ENCODE results near the gene SUCLG2.

The SUCLG2 gene

DNA sequence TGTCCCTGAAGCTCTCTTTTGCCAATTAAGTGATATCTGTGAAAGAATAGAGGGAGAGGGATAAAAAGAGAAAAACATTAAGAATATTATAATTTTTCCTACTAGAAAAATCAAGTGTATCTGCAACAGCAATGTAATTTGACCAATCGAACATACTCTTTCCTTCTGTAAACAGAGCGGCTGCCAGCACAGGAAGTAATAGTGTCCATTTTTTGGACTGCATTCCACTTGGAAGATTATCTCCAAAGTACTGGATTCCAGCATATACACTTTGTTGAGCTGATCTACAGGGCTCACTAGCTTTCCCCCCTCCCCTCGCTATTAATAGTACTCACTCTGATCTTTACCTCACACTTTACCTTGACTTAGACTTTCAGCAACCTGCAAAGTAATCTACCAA is 90.4 kb downstream of the SUCLG2 start:
- TF ChIP-seq, protein P1, sequence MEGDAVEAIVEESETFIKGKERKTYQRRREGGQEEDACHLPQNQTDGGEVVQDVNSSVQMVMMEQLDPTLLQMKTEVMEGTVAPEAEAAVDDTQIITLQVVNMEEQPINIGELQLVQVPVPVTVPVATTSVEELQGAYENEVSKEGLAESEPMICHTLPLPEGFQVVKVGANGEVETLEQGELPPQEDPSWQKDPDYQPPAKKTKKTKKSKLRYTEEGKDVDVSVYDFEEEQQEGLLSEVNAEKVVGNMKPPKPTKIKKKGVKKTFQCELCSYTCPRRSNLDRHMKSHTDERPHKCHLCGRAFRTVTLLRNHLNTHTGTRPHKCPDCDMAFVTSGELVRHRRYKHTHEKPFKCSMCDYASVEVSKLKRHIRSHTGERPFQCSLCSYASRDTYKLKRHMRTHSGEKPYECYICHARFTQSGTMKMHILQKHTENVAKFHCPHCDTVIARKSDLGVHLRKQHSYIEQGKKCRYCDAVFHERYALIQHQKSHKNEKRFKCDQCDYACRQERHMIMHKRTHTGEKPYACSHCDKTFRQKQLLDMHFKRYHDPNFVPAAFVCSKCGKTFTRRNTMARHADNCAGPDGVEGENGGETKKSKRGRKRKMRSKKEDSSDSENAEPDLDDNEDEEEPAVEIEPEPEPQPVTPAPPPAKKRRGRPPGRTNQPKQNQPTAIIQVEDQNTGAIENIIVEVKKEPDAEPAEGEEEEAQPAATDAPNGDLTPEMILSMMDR (IDR thresholded peaks at IDR 0.05; ENCODE audit: low read depth, low read length) = no peak
- DNase-seq = no peak
- Histone ChIP-seq H3K27ac (no peak overlapping the region), H3K36me3 (no peaks in the 10 kb centered on the region), H3K9me3 (ENCODE audit: severe bottlenecking) (no peaks in the 10 kb centered on the region), H3K4me3 (ENCODE audit: low read depth, low read length) (no peak overlapping the region), H3K27me3 (ENCODE audit: insufficient read depth, low read depth, severe bottlenecking) (no peaks in the 10 kb centered on the region)

DNA sequence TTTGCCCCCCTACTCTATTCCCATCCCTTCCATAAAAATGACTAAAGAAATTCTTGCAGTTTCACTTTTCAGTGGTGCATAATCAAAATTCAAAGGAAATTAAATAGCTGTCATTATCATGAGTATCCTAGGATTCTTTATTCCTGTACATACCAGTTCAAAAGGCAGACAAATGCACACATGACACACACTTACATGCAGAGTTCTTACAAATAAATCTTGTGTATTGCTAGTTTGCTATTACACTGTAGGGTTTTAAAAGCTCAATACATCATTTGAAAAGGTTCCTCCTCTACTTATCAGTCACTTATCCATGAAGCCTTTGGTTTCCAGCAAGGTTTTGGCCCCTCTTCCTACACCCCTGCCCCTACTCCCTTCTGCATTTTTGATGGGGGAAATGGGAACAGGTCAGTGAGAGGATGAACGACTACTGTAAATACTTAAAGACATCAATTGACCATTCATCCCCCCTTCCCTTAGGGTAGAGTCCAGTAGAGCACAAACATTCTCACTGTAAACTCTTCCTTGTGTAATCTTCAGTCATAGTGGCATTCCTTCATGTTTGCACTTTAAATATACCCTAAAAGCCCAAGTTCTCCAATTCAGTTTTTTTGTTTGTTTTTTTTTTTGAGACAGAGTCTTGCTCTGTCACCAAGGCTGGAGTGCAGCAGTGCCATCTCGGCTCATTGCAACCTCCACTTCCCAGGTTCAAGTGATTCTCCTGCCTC is 92.6 kb downstream of the SUCLG2 start:
- TF ChIP-seq, protein P1 (IDR thresholded peaks at IDR 0.05; ENCODE audit: low read depth, low read length) = no peak
- Histone ChIP-seq H3K4me3 (ENCODE audit: low read depth, low read length) (no peak overlapping the region), H3K27ac (no peak overlapping the region), H3K27me3 (ENCODE audit: insufficient read depth, low read depth, severe bottlenecking) (no peaks in the 10 kb centered on the region), H3K36me3 (no peaks in the 10 kb centered on the region), H3K9me3 (ENCODE audit: severe bottlenecking) (no peaks in the 10 kb centered on the region)
- no peak for DNase-seq

DNA sequence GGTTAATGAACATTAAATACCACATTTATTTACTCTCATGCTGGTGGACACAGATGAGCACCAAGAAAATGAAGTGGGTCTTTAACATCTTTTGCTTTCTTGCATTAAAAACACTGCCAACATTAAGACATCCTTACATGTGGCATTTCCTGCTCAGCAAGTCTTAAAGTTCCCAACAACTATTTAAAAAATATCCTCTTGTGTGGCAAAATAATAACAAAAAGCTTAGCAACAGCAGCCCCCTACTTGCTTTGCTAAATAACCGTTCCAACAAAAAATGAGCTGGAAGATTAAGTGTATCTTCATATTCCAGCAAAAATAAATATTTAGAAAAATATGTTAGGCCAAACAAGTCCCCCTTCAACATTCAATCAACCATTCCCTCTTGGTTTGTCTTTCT is 93.1 kb downstream of the SUCLG2 start:
- DNase-seq = no peak
- Histone ChIP-seq H3K27me3 (ENCODE audit: insufficient read depth, low read depth, severe bottlenecking) (no peaks in the 10 kb centered on the region), H3K4me3 (ENCODE audit: low read depth, low read length) (no peak overlapping the region), H3K27ac (no peak overlapping the region), H3K36me3 (no peaks in the 10 kb centered on the region), H3K9me3 (ENCODE audit: severe bottlenecking) (no peaks in the 10 kb centered on the region)
- TF ChIP-seq, protein P1 (IDR thresholded peaks at IDR 0.05; ENCODE audit: low read depth, low read length) = no peak

DNA sequence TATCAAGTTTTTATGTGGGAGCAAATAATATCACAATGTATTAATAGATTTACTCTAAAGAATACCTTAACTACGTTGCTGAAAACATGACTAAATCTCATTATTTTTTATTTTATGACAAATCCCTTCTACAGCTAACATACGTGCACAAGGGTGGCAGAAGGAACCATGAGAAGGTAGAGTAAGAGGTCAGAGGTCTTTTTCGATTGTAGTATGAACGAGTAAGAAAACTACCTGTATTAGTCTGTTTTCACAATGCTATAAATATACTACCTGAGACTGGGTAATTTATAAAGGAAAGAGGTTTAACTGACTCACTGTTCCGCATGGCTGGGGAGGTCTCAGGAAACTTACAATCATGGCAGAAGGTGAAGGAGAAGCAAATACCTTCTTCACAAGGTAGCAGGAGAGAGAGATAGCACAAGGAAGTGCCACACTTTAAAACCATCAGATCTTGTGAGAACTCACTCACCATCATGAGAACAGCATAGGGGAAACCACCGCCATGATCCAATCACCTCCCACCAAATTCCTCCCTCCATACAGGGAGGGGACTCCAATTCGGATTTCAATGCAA is 95.3 kb downstream of the SUCLG2 start:
- no peak overlapping the region for H3K4me3 ChIP-seq (ENCODE audit: low read depth, low read length)
- TF ChIP-seq, protein P1 (IDR thresholded peaks at IDR 0.05; ENCODE audit: low read depth, low read length) = no peak
- no peaks in the 10 kb centered on the region for H3K36me3 ChIP-seq
- DNase-seq = no peak
- no peaks in the 10 kb centered on the region for H3K27me3 ChIP-seq (ENCODE audit: insufficient read depth, low read depth, severe bottlenecking)
- no peaks in the 10 kb centered on the region for H3K9me3 ChIP-seq (ENCODE audit: severe bottlenecking)
- no peak overlapping the region for H3K27ac ChIP-seq

DNA sequence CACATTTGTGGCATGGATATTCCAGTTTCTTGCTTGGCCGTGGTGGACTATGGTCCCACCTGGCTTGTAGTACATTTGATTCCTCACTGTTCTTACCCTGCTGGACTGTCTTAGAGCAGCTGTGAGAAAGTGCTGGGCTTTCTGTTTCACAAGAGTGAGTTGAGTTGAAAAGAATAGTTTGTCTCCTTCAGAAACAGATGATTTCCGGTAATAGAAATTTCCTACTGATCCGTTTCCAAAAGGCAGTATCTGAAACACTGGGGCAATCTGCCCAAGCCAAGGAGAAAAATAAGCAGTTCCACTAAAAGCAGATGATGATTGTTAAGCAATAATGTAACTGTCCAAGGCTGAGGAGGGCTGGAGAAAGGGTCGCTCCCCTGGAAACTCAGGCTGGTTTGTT is 96.0 kb downstream of the SUCLG2 start:
- Histone ChIP-seq H3K27ac (no peak overlapping the region), H3K36me3 (no peaks in the 10 kb centered on the region)
- TF ChIP-seq, protein P1 (IDR thresholded peaks at IDR 0.05; ENCODE audit: low read depth, low read length) = no peak

More for the DNA sequence above, 96.0 kb downstream of the SUCLG2 start:
- no peaks in the 10 kb centered on the region for H3K27me3 ChIP-seq (ENCODE audit: insufficient read depth, low read depth, severe bottlenecking)
- no peaks in the 10 kb centered on the region for H3K9me3 ChIP-seq (ENCODE audit: severe bottlenecking)
- DNase-seq = no peak
- H3K4me3 ChIP-seq (ENCODE audit: low read depth, low read length) = no peak overlapping the region

Measured in WERI-Rb-1 (cell line).